HG03575 (cell line): ENCODE results near the gene MFN2.
"Not testable (repeated sequence)": the region's sequence is repeated elsewhere in the genome, so short reads cannot be mapped to it uniquely, and the experiment has no call there.

Experiments used
- ATAC-seq: cut with Tn5 transposase; IDR thresholded peaks from one replicate; pipeline ENCODE4 v1.9.1; 2021; ENCODE audit not compliant: unreplicated experiment, insufficient number of reproducible peaks, low FRiP score; ENCODE audit errors: extremely low read depth

Gene MFN2

GRCh38 chr1:11979851-11980675 is at the start of gene MFN2:
Gene MFN2, plus strand, starts transcription at chr1:11980444. Its CDS starts 8,725 bp downstream, at chr1:11989169.
- peak; percentile 49 for ATAC-seq

GRCh38 chr1:11930571-11931445 is 49.4 kb upstream of the MFN2 start:
- no peak for ATAC-seq

GRCh38 chr1:11931845-11932244 is 48.4 kb upstream of the MFN2 start:
- no peak for ATAC-seq

GRCh38 chr1:11934302-11935056 is 45.8 kb upstream of the MFN2 start, which contains the start of gene PLOD1:
Gene PLOD1, plus strand, starts transcription at chr1:11934717. Its CDS starts 63 bp downstream, at chr1:11934780.
- ATAC-seq = no peak

GRCh38 chr1:11935057-11935412 is 45.2 kb upstream of the MFN2 start:
- no peak for ATAC-seq

DNA sequence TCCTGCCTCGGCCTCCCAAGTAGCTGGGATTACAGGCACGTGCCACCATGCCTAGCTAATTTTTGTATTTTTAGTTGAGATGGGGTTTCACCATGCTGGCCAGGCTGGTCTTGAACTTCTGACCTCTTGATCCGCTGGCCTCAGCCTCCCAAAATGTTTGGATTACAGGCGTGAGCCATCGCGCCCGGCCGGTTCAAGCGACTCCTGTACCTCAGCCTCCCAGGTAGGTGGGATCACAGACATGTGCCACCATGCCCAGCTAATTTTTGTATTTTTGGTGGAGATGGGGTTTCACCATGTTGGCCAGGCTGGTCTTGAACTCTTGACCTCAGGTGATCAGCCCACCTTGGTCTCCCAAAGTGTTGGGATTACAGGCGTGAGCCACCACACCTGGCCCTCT is 44.5 kb upstream of the MFN2 start:
- not testable (repeated sequence) for ATAC-seq

DNA sequence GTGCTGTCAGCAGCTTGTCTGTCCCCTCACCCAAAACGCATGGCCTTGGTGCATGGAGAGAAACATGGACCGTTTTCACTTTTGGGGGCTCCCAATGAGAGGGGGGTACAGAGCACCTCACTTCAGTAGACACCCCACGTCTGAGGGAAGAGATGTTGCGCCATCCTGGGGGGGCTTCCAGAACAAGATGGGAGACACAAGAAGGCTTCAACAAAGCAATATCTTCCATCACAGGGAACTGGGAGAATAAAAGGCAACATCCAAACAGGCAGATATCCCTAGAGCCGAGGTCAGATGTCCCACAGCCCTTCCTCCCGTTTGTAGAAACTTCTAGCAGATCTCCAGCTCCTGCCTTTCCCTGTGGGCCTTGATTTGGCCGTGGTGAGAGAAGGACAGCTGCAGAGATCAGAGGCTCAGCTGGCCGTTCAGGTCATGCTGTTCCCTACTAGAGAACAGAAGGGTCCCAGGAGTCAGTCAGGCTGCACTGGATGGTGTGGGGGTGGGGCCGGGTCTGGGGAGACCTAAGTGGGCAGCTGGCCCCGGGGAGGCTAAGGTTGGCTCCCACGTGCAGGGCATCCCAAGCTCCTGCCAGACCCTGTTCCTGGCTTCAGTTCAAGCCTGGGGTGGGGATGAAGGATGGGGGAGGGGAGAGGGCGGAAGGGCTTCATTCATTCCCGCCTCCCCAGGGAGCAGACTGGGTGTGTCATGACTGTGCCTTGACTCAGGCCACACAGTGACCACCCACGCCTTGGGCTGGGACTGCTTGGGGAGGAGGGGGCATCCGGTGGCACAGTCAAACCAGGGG is 41.3 kb upstream of the MFN2 start:
- ATAC-seq = no peak

GRCh38 chr1:11939794-11940193 is 40.5 kb upstream of the MFN2 start:
- ATAC-seq = not testable (repeated sequence)

DNA sequence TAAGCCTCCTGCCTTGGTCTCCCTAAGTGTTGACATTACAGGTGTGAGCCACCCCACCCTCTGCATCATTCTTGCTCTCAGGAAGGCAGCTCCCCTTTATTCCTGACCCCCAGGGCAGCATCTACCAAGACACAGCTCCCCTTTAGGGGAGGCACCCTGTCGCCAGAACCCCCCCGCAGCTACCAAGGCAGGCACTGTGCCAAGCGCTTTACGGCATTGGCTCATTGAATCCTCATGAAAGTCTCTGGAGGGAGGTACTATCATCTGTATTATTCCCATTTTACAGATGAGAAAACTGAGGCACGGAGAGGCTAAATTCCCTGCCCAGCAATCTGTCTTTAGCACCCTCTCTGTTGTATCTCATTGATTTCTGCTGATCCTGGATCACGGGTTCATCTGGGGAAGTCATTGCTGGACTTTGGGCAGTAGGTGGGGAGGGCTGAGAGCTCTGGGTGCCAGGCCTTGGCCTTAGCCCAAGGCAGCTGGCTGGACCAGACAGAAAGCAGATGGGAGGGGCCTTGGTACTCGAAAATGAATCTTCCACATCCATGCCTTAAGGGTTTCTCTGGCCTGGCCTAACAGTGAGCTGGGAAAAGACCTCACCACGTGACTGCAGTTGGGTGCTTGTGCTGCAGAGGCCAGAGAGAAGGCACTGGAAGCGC is 39.9 kb upstream of the MFN2 start:
- ATAC-seq = no peak

DNA sequence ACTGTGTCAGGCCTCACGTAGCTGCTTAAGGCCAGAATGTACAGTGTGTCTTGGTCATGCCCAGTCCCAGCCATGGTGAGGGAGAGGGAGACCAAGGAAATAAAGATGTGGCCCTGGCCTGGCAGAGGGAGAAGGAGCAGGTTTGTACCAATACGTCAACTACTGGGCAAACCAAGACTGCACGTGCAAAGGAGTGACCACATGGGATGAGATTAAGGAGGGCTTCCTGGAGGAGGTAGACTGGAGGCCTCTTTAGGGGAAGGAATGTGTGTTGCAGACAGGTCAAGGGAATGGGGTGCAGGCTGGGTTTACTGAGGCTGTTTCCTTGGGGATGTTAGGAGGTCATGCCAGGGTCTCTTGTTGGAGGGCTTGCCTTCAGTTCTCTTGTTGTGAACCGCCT is 38.0 kb upstream of the MFN2 start:
- no peak for ATAC-seq

DNA sequence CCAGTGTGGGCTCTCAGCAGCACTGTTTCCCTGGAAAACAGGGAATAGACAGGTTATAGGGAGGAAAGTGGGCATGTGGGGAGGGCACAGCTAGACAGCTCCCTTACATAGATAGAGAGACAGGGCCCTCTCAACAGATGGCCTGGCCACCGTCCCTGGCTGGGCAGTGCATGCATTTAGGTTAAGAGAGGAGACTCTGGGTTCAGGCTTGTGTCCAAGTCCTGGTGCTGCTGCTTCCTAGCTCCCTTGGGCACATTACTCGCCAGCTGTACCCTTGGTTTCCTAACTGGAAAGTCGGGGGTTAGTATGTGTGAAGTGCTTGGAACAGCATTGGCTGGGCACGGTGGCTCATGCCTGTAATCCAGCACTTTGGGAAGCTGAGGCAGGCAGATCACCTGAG is 36.6 kb upstream of the MFN2 start:
- ATAC-seq = no peak

DNA sequence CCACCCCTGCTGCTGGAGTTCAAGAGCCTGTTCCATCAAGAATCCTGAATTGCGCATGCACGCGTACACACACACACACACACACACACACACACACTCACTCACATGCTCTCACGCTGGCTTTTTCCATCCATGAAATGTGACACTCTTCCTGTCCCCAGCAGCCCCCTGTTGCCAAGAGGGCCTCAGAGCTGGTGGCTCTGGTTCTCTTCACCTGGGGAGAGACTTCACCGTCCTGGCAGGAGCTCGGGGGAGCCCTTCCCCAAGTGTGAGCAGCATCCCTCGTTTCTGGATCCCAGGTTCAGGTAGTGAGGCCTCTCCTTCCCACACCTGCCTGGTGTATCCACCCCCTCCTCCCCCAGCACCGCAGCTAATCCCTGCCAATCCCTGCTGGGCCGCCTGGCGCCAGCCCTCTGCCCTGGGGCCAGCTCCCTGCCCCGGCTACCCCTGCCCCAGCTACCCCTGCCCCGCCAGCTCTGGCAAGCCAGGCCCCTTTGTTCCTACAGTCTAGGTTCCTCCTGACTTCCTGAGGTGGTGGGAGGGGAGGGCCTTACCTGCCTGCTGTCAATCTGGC is 35.8 kb upstream of the MFN2 start:
- ATAC-seq = no peak

- no peak for ATAC-seq
These were observed 33.6 kb upstream of the MFN2 start for GRCh38 chr1:11946647-11947046.

DNA sequence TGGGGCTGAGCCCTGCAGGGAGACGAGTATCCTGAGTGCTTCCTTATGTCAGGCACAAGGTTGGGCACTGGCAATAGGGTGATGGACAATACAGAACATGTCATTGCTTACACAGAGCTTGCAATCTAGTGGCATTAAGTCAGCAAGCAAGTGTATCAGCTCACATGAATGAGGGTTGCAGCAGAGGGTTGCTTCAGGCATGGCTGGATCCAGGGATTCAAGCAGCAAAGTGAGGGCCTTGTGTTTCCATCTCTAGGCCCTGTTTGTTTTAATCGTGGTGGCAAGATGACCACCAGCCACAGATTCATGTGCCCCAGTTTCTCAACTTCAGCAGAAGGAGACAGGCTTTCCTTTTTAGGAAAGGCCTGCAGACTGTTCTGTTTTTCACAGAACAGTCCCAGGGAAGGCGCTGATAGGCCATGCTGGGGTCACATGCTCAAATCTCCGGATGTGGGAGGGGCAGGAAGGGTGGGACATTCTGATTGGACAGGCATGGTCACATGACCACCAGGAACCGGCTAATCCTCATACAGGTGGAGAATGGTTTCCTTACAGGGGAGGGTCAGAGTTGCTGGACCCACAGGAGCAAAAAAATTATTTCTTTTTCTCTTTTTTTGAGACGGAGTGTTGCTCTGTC is 31.3 kb upstream of the MFN2 start:
- ATAC-seq = no peak

- ATAC-seq = no peak
These were observed 28.3 kb upstream of the MFN2 start for GRCh38 chr1:11951901-11952300.

DNA sequence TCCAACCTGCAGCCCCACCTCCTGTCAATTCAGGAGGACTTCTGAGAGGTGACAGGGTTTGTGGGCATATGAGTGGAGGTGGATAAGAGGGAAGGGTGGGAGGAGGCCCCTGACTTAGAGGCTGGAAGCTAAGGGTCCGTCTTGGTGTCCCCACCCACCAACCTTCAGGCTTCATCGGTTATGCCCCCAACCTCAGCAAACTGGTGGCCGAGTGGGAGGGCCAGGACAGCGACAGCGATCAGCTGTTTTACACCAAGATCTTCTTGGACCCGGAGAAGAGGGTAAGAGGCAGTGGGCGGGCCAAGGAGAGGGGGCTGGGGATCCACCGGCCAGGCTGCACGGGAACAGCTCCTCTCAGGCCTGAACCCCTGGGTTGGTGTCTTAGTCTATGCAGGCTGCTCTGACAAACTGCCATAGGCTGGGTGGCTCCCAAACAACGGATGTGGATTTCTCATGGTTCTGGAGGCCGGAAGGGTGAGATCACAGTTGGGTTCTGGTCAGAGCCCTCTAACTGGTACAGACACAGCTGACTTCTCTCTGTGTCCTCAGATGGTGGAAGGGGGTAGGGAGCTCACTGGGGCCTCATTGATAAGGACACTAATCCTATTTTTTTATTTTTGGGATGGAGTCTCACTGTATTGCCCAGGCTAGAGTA is 27.7 kb upstream of the MFN2 start:
- no peak for ATAC-seq

DNA sequence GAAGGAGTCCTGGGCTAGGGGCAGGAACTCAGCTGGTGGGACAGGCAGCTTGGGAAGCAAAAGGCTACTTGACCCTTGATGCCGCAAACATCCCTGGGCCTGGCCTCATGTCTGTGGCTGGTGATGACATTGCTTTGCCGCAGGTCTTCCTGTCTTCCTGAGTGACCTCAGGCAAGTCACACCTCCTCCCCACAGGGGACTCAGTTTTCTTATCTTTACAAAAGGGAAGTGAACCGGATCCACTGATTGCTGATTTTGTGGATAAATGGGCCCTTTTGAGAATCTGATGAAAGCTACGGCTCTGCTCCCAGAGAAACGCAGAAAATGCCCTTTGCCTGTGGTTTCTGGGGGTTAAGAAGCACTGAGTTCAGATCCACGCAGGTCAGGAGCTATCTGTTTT is 25.0 kb upstream of the MFN2 start:
- ATAC-seq = no peak
